ENCODE data around the gene C16orf96. TPM values are rescaled to one million over a fixed set of nuclear protein-coding genes. Genes with fewer than 3 reads are reported as not detected.

Gene C16orf96
- total RNA-seq, 1 donor from 2014 or later: 0.06 TPM

DNA sequence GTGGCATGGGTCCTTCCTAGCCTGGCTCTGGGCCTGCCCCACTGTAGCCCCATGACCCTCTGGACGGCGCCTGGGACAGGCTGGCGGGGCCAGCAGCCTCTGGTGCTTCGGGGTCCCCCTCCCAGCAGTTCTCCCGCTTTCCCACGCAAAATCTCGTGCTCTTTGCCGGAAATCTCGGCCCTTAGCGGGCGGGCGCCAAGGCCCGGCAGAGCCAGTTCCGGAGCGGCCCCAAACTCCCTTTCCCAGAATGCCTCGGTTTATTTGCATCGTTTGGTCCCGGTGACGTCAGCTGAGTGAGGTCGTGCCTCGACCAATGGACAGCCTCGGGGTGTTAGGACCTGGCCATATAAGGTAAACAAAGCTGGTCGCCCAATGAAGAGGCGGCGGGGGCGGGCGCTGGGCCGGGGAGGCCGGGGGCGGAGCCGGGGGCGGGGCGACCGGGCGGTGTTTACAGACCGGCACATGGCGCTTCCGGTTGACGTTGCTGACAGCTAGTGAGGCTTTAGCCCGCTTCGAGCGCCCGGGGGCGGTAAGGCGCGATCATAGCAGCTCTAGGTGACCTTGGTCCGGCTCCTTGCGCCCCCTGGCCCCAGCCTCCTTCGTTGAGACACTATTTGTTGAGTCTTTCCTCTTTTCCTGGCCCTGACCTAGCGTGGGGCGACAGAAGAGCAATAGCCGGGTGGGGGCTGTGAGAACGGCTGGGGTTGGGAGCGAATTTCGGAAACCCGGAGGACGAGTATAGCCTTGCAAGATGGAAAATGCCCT is 60.1 kb downstream of the C16orf96 start:
- DNase-seq (ENCODE audit: low spot score): peak; percentile 100

DNA sequence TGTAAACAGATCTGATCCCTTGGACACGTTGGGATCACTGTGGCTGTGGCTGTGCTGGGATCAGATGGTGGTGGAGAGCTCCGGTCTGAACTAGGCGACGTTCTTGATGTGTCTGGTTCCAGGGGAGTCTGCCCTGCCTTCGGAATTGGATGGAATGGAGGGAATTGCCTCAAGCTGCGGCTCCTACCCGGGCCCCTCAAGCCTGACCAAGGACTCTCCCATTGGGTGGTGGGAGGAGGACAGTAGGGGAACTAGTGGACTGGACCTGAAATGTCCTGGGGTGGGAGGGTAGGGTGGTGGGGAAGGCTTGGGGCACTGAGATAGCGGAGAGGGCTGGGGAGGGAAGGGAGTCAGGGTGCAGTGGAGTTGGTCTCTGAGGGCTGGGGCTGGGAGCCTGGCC is 61.7 kb downstream of the C16orf96 start:
- DNase-seq (ENCODE audit: low spot score): no peak

GRCh38 chr16:4618645-4619418 is 62.7 kb downstream of the C16orf96 start:
- no peak for DNase-seq (ENCODE audit: low spot score)

GRCh38 chr16:4623593-4623992 is 67.5 kb downstream of the C16orf96 start:
- DNase-seq (ENCODE audit: low spot score): no peak

GRCh38 chr16:4624015-4624826 is 68.1 kb downstream of the C16orf96 start, which contains the start of gene MGRN1:
MGRN1 (plus strand) TSS chr16:4624826; CDS start chr16:4624961, 135 bp downstream.
- peak; percentile 97 for DNase-seq (ENCODE audit: low spot score)

GRCh38 chr16:4624827-4625559 is 68.9 kb downstream of the C16orf96 start:
- DNase-seq (ENCODE audit: low spot score): peak; percentile 56

GRCh38 chr16:4625560-4626159 is 69.5 kb downstream of the C16orf96 start:
- no peak for DNase-seq (ENCODE audit: low spot score)

- DNase-seq (ENCODE audit: low spot score): no peak
These were observed 70.3 kb downstream of the C16orf96 start for GRCh38 chr16:4626396-4626795.

- no peak for DNase-seq (ENCODE audit: low spot score)
These were observed 72.1 kb downstream of the C16orf96 start for GRCh38 chr16:4628283-4628682.

DNA sequence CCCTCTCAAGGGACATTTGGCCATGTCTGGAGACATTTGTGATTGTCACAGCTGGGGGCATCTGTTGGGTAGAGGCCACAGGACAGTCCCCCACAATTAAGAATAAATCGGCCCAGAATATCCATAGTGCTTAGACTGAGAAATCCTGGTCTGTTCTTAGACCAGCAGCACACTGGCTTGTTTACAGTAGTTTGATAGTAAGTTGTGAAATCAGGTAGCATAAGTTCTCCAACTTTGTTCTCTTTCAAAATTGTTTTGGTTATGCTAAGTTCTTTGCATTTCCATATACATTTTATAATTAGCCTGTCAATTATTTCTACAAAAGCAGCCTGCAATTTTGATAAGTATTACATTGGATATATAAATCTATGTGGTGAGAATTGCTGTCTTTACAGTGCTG is 75.3 kb downstream of the C16orf96 start:
- no peak for DNase-seq (ENCODE audit: low spot score)

DNA sequence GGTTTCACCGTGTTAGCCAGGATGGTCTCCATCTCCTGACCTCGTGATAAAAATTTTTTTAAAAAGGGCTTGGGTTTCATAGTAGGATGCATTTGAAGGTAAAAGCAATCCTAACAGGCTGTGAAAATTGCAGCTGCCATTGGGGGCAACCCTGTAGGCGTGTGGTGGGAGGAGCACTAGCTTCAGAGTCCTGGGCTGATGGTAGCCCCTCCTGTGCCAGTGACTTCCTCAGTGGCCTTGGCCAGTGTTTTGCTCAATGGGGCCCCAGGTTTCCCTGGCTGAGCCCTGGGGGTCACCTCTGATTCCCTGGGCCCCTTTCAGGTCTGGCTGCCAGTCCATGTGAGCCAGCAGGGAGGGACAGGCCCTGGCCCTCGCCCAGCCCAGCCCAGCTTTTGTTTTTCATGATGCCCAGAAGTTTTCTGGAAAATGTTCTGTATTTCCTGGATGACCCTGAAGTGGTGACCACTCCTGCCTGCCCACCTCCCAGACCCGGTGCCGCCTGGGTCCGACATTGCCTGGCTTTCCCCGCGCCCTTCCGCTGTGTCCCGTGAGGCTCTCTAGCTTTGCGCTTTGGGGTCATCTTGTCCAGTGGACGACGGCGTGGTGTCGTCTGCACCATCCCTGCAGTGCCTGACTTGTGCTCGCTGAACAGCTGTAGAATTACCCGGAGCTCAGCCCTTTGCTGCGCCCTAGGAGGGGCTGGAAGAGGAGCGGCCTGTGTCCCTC is 77.9 kb downstream of the C16orf96 start:
- no peak for DNase-seq (ENCODE audit: low spot score)

DNA sequence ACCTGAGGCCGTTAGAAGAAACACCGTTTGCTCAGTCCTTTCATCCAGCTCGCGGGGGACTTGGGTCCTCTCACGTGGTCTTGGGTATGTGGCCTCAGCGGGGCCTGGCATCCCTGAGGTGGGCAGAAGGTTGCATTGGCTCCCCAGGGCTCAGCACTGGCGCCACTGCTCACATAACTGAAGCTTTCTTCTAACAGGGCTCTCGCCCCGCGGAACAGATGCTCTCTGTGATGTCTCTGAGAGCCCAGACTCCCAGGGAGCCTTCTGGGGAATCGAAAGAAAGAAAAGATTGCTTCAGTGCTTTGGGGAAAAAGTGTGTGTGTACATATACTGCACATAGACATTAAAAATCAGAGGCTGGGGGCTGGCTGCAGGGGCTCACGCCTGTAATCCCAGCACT is 78.6 kb downstream of the C16orf96 start:
- DNase-seq (ENCODE audit: low spot score): no peak

- DNase-seq (ENCODE audit: low spot score): no peak
These were observed 80.1 kb downstream of the C16orf96 start for GRCh38 chr16:4636196-4636595.

- DNase-seq (ENCODE audit: low spot score): no peak
These were observed 81.5 kb downstream of the C16orf96 start for GRCh38 chr16:4637501-4638166.

GRCh38 chr16:4639899-4640509 is 83.9 kb downstream of the C16orf96 start:
- no peak for DNase-seq (ENCODE audit: low spot score)

DNA sequence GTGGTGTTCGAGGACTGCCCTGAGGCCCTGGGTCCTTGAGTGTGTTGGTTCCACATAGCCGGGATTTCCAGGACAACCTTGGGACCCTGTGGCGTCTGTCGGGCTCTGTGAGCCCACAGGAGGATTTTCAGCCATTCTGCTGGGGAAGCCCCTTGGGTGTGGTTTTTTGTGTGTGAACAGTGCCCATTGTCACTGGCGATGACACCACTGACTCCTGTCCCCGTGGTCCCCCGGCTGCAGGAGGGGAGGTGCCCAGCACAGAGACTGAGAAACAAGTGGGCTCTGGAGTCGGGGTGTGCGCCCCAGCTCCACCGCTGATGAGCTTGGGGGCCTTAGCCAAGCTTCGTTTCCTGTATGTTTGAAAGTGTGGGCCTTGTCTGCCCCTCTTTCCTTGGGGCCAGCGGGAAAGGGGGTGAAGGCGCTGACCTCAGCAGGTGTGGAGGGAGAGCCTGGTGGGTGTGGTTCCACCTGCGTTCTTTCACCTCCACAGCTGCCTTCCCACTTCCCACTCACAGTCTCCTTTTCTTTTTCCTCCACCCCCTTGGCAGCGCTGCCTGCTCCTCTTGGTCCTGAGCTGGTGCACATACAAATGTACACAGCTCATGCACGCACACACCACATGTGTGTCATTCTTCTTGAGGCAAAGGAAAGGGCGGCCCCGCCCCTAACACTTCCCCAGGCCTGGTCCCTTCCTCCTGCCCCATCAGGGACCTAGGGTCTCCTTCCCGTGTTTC is 84.6 kb downstream of the C16orf96 start:
- DNase-seq (ENCODE audit: low spot score): no peak

DNA sequence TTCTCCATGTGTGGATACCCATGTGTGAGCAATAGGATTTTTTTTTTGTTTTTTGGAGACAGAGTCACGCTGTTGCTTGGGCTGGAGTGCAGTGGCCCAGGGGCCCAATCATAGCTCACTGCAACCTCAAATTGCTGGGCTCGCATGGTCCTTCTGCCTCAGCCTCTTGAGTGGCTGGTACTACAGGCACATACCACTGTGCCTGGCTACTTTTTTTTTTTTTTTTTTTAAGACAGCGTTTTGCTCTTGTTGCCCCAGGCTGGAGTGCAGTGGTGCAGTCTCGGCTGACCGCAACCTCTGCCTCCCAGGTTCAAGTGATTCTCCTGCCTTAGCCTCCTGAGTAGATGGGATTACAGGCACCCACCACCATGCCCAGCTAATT is 85.2 kb downstream of the C16orf96 start:
- no peak for DNase-seq (ENCODE audit: low spot score)

DNA sequence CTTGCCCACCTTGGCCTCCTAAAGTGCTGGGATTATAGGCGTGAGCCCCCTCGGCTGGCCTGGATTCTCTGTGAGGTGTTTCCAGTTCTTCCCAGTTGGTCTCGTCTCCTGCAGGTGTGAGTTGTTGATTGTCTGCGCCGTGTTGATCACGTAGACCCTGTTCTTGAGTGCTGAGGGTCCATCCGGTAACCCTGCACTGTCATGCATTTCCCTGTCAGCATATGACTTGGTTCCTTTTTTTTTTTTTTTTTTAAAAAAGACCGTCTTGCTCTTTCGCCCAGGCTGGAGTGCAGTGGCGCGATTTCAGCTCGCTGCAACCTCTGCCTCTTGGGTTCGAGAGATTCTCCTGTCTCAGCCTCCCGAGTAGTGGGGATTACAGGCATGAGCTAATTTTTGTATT is 85.8 kb downstream of the C16orf96 start:
- no peak for DNase-seq (ENCODE audit: low spot score)

Data from mucosa of gallbladder (tissue), 1 donor.